IMR-90 (cell line): ENCODE data around the gene IRS2. TPM values are rescaled to one million over a fixed set of nuclear protein-coding genes. Genes with fewer than 3 reads are reported as not detected.

Experiments used
- ATAC-seq: fragments of 200-7000 bp; cut with Tn5 transposase; 2 replicates; pipeline ENCODE4 v1.9.1; 2020; ENCODE audit warnings: low read depth, mild to moderate bottlenecking, moderate library complexity
- BruUV-seq: library from RNA; stranded (reverse); fragments of 400-500 nt; replicated peaks from 2 replicates; lab custom pipeline; 2021; lab: Mats Ljungman, UMichigan
- CTCF ChIA-PET: fragments of 300-600 bp; formaldehyde crosslinking; extraction: SDS; loops from one replicate; lab custom pipeline; 2021; ENCODE audit warnings: antibody characterized with exemption; lab: Yijun Ruan, JAX
- POLR2A ChIA-PET: fragments of 300-600 bp; sonication (Branson Sonifier 250); formaldehyde crosslinking; loops from one replicate; lab custom pipeline; 2022; ENCODE audit warnings: antibody characterized with exemption; ENCODE audit not compliant: unreplicated experiment; lab: Charles Lee
- DNase-seq: peaks from one replicate; pipeline ENCODE4 v3.0.0; 2013
- H2AFZ ChIP-seq: replicated peaks from 2 replicates; pipeline ENCODE3; 2013; ENCODE audit warnings: low read length, mild to moderate bottlenecking; ENCODE audit not compliant: poor library complexity
- H2AK5ac ChIP-seq: 2 replicates; pipeline ENCODE4 v1.6.1; 2013; ENCODE audit warnings: low read depth, low read length, inconsistent platforms
- H2AK9ac ChIP-seq: replicated peaks from 2 replicates; pipeline ENCODE3; 2013; ENCODE audit warnings: mild to moderate bottlenecking, low read depth, low read length, moderate library complexity; ENCODE audit not compliant: poor library complexity
- H2BK120ac ChIP-seq: 2 replicates; pipeline ENCODE4 v1.6.1; 2013; ENCODE audit warnings: low read depth, low read length, inconsistent platforms
- H2BK15ac ChIP-seq: 3 replicates; pipeline ENCODE4 v1.6.1; 2013; ENCODE audit warnings: low read depth, low read length, inconsistent platforms
- H2BK20ac ChIP-seq: 2 replicates; pipeline ENCODE4 v1.6.1; 2013; ENCODE audit warnings: low read depth, mild to moderate bottlenecking, inconsistent platforms, low read length, moderate library complexity
- H2BK5ac ChIP-seq: 2 replicates; pipeline ENCODE4 v1.6.1; 2013; ENCODE audit warnings: mild to moderate bottlenecking, low read depth, low read length, inconsistent platforms; ENCODE audit not compliant: poor library complexity, severe bottlenecking
- H3K14ac ChIP-seq: replicated peaks from 2 replicates; pipeline ENCODE4 v1.6.1; 2013; ENCODE audit warnings: low read depth, low read length, inconsistent platforms
- H3K18ac ChIP-seq: 2 replicates; pipeline ENCODE4 v1.6.1; 2013; ENCODE audit warnings: low read depth, low read length, control low read depth
- H3K23ac ChIP-seq: 2 replicates; pipeline ENCODE4 v1.6.1; 2013; ENCODE audit warnings: low read depth, low read length, inconsistent platforms
- H3K27ac ChIP-seq: 2 replicates; pipeline ENCODE4 v1.5.1; 2013; ENCODE audit warnings: mild to moderate bottlenecking, control low read depth, low read length; ENCODE audit not compliant: insufficient read depth
- H3K27me3 ChIP-seq: 2 replicates; pipeline ENCODE4 v1.6.1; 2013; ENCODE audit warnings: low read length; ENCODE audit not compliant: control insufficient read depth, insufficient read depth
- H3K36me3 ChIP-seq: 2 replicates; pipeline ENCODE4 v1.6.1; 2013; ENCODE audit warnings: low read length, mixed read lengths; ENCODE audit not compliant: control insufficient read depth, insufficient read depth
- H3K4ac ChIP-seq: 2 replicates; pipeline ENCODE4 v1.6.1; 2013; ENCODE audit warnings: low read depth, low read length, inconsistent platforms
- H3K4me1 ChIP-seq: 2 replicates; pipeline ENCODE4 v1.6.1; 2013; ENCODE audit warnings: low read length, mixed read lengths; ENCODE audit not compliant: control insufficient read depth, insufficient read depth
- H3K4me2 ChIP-seq: 2 replicates; pipeline ENCODE4 v1.6.1; 2013; ENCODE audit warnings: low read depth, mild to moderate bottlenecking, control low read depth, low read length, moderate library complexity
- H3K4me3 ChIP-seq: 2 replicates; pipeline ENCODE4 v1.5.1; 2013; ENCODE audit warnings: low read depth, mild to moderate bottlenecking, control low read depth, low read length, moderate library complexity; ENCODE audit not compliant: insufficient read depth
- H3K56ac ChIP-seq: 2 replicates; pipeline ENCODE4 v1.6.1; 2013; ENCODE audit warnings: low read length, inconsistent platforms; ENCODE audit not compliant: insufficient read depth; ENCODE audit errors: extremely low read depth
- H3K79me1 ChIP-seq, 2 experiments: 2 replicates each; pipeline ENCODE4 v1.6.1; 2013; ENCODE audit warnings: low read length in 2 of 2, inconsistent platforms in 1 of 2, low read depth in 1 of 2
- H3K9ac ChIP-seq: 2 replicates; pipeline ENCODE4 v1.6.1; 2013; ENCODE audit warnings: low read depth, low read length, control low read depth
- H3K9me1 ChIP-seq: 2 replicates; pipeline ENCODE4 v1.6.1; 2013; ENCODE audit warnings: low read length, inconsistent platforms; ENCODE audit not compliant: insufficient read depth
- H3K9me3 ChIP-seq: 2 replicates; pipeline ENCODE4 v1.6.1; 2013; ENCODE audit warnings: low read length; ENCODE audit not compliant: control insufficient read depth, insufficient read depth
- H4K20me1 ChIP-seq: 2 replicates; pipeline ENCODE4 v1.6.1; 2013; ENCODE audit warnings: low read length, inconsistent platforms; ENCODE audit not compliant: insufficient read depth
- H4K5ac ChIP-seq: 2 replicates; pipeline ENCODE4 v1.6.1; 2013; ENCODE audit warnings: mild to moderate bottlenecking, low read depth, low read length, control low read depth
- H4K8ac ChIP-seq, 2 experiments: 2 replicates each; pipeline ENCODE4 v1.6.1; 2013; ENCODE audit warnings: low read depth in 2 of 2, low read length in 2 of 2, control low read depth in 1 of 2, inconsistent platforms in 1 of 2
- H4K91ac ChIP-seq: 2 replicates; pipeline ENCODE4 v1.6.1; 2013; ENCODE audit warnings: low read depth, low read length, inconsistent platforms; ENCODE audit not compliant: insufficient read depth
- BHLHE40 ChIP-seq: fragments of 150-350 bp; IDR thresholded peaks from 2 replicates; pipeline ENCODE4 v1.6.1; 2016; ENCODE audit warnings: mild to moderate bottlenecking, low read depth, low read length
- CHD1 ChIP-seq: IDR thresholded peaks from 2 replicates; pipeline ENCODE4 v1.6.1; 2012; ENCODE audit warnings: low read depth, low read length, improper control_type of control experiment
- CTCF ChIP-seq: conservative IDR thresholded peaks from 2 replicates; pipeline ENCODE4 v1.5.1; 2012; ENCODE audit warnings: mild to moderate bottlenecking, low read depth, low read length, improper control_type of control experiment
- MAFK ChIP-seq: IDR thresholded peaks from 2 replicates; pipeline ENCODE4 v1.6.1; 2012; ENCODE audit warnings: low read depth, low read length, improper control_type of control experiment
- MAZ ChIP-seq: IDR thresholded peaks from 2 replicates; pipeline ENCODE4 v1.6.1; 2012; ENCODE audit warnings: low read depth, mild to moderate bottlenecking, low read length, improper control_type of control experiment, moderate library complexity, borderline replicate concordance
- MXI1 ChIP-seq: IDR thresholded peaks from 2 replicates; pipeline ENCODE4 v1.6.1; 2012; ENCODE audit warnings: low read depth, mild to moderate bottlenecking, low read length, moderate library complexity, borderline replicate concordance
- NFE2L2 ChIP-seq: fragments of 150-350 bp; IDR thresholded peaks from 2 replicates; pipeline ENCODE4 v1.6.1; 2016; ENCODE audit warnings: low read depth, mild to moderate bottlenecking, low read length
- POLR2A ChIP-seq: IDR thresholded peaks from 2 replicates; pipeline ENCODE4 v1.6.1; 2012; ENCODE audit warnings: mild to moderate bottlenecking, low read depth, low read length
- RAD21 ChIP-seq: IDR thresholded peaks from 2 replicates; pipeline ENCODE4 v1.6.1; 2012; ENCODE audit warnings: low read length, improper control_type of control experiment
- RCOR1 ChIP-seq: IDR thresholded peaks from 2 replicates; pipeline ENCODE4 v1.6.1; 2012; ENCODE audit warnings: mild to moderate bottlenecking, low read length, improper control_type of control experiment; ENCODE audit not compliant: insufficient replicate concordance
- RFX5 ChIP-seq: IDR thresholded peaks from 2 replicates; pipeline ENCODE4 v1.8.0; 2012; ENCODE audit warnings: low read depth, mild to moderate bottlenecking, low read length, moderate library complexity
- WGBS, 2 experiments: methylation state at CpG; one replicate each; pipeline versions ENCODE4 v1.1.5 to v1.1.7; 2013; ENCODE audit warnings: missing lambda C conversion rate in 2 of 2; ENCODE audit not compliant: insufficient read length in 1 of 2; ENCODE audit errors: extremely low coverage in 2 of 2; 5-methylcytosine and 5-hydroxymethylcytosine counted together
- dilution Hi-C: fragments of 300-500 bp; cut with HindIII; formaldehyde crosslinking; loops from one replicate; pipeline ENCODE4 v1.14.3; 2018; ENCODE audit warnings: low sequenced_read_pairs; ENCODE audit not compliant: unreplicated experiment
- in situ Hi-C: fragments of 300-500 bp; cut with MboI; formaldehyde crosslinking; loops from 3 replicates; pipeline ENCODE4 v1.14.3; 2019; ENCODE audit warnings: low sequenced_read_pairs, inconsistent platforms, mixed read lengths
- intact Hi-C: fragments of 100-400 bp; cut with micrococcal nuclease; formaldehyde crosslinking; loops from 2 replicates; pipeline ENCODE4 v1.10.0; 2022
- polyA plus RNA-seq, 3 experiments: library from polyadenylated mRNA; depleted of rRNA; stranded (reverse); fragments of >200 nt; gene quantifications; 2 replicates each; pipeline ENCODE4 v1.2.3, GENCODE V29; 2012; ENCODE audit warnings: low replicate concordance in 1 of 3
- total RNA-seq: library from RNA; depleted of rRNA; stranded (reverse); fragments of >200 nt; gene quantifications from 2 replicates; pipeline ENCODE4 v1.2.3, GENCODE V29; 2012

IRS2 gene
- total and polyA plus RNA-seq, 2 of the 4 experiments (the other 2 are of a cell fraction): 0.36 to 1.4 TPM

GRCh38 chr13:109760951-109761350 is 25.4 kb downstream of the IRS2 start:
- Histone ChIP-seq H3K4me1 (no peaks in the 10 kb centered on the region), H3K9ac (no peak overlapping the region), H3K27me3 (no peaks in the 10 kb centered on the region), H4K20me1 (peaks cover 28% of the 10 kb centered on the region; the same call in 1 of the 2 replicates), H3K56ac (no peak overlapping the region), H2BK20ac (no peak overlapping the region), H3K4me2 (no peak overlapping the region), H3K18ac (no peak overlapping the region), H3K27ac (no peak overlapping the region), H4K91ac (no peak overlapping the region), H2AK9ac (no peak overlapping the region), H3K23ac (no peak overlapping the region), H2AFZ (no peak overlapping the region), H2BK5ac (no peak overlapping the region), H3K79me1 (peaks cover 19 to 45% of the 10 kb centered on the region in 2 experiments), H3K4ac (no peak overlapping the region), H4K5ac (no peak overlapping the region), H2BK15ac (no peak overlapping the region), H2AK5ac (no peak overlapping the region), H3K9me3 (no peaks in the 10 kb centered on the region), H3K9me1 (peaks cover 9% of the 10 kb centered on the region), H4K8ac (no peak overlapping the region), H2BK120ac (no peak overlapping the region), H3K36me3 (peaks cover 2% of the 10 kb centered on the region; the same call in 1 of the 2 replicates), H3K14ac (no peak overlapping the region), H3K4me3 (no peak overlapping the region)
- BruUV-seq: no TSS peak
- in situ Hi-C loops (no loop called here), intact Hi-C loops (no loop called here), dilution Hi-C loops (no loop called here)
- WGBS, 2 experiments: 96% methylated on average over 4 of the region's 8 CpGs; no CpG with 5 or more reads in 1 of the 2 experiments
- ATAC-seq: no peak
- CTCF ChIA-PET: no interaction called here
- no peak for TF ChIP-seq NFE2L2
- TF ChIP-seq RFX5: no peak
- TF ChIP-seq BHLHE40: no peak
- TF ChIP-seq RAD21: no peak
- no peak for TF ChIP-seq RCOR1
- no peak for TF ChIP-seq MAZ
- TF ChIP-seq MXI1: no peak
- no peak for TF ChIP-seq CHD1
- TF ChIP-seq CTCF: no peak
- no peak for TF ChIP-seq POLR2A
- TF ChIP-seq MAFK: no peak
- no peak for DNase-seq
- POLR2A ChIA-PET: no interaction called here
